Upper lobe of left lung (tissue), 6 donors: Measurements from ENCODE around the gene SHD. TPM values are rescaled to one million over a fixed set of nuclear protein-coding genes. Genes with fewer than 3 reads are reported as not detected.
A peak's percentile ranks its signal among the peaks of the same experiment; 100 is the strongest.

Experiments
- ATAC-seq, 2 donors: fragments of 200-7000 bp; cut with Tn5 transposase; one replicate each; pipeline ENCODE4 v1.9.1; 2022; ENCODE audit warnings: mild to moderate bottlenecking in 2 of 2, moderate library complexity in 2 of 2; ENCODE audit not compliant: low FRiP score in 2 of 2
- DNase-seq, 2 donors: peaks; one replicate each; pipeline ENCODE4 v3.0.0-alpha.2; 2019 to 2020
- H3K27ac ChIP-seq, 4 donors: fragments of 200-600 bp; sonication (generic); one replicate each; pipeline ENCODE4 v1.5.1; 2016 to 2019
- H3K27me3 ChIP-seq, 4 donors: fragments of 200-600 bp; sonication (generic); one replicate each; pipeline ENCODE4 v1.5.1; 2017 to 2019
- H3K36me3 ChIP-seq, 4 donors: fragments of 200-600 bp; sonication (generic); one replicate each; pipeline ENCODE4 v1.5.1; 2016 to 2019
- H3K4me1 ChIP-seq, 4 donors: fragments of 200-600 bp; sonication (generic); one replicate each; pipeline ENCODE4 v1.5.1; 2018 to 2019
- H3K4me3 ChIP-seq, 4 donors: fragments of 200-600 bp; sonication (generic); one replicate each; pipeline ENCODE4 v1.5.1; 2017 to 2019; ENCODE audit warnings: mild to moderate bottlenecking in 2 of 4, moderate library complexity in 1 of 4
- H3K9me3 ChIP-seq, 4 donors: fragments of 200-600 bp; sonication (generic); one replicate each; pipeline ENCODE4 v1.5.1; 2018 to 2019
- CTCF ChIP-seq, 6 experiments: fragments of 450-650 bp in 4 of 6; fragments of 200-600 bp in 2 of 6; sonication (generic) in 2 of 6; IDR thresholded peaks; one replicate each; pipeline ENCODE4 v1.5.1; 2016 to 2019; ENCODE audit warnings: antibody characterized with exemption in 6 of 6
- EP300 ChIP-seq, 4 donors: sonication (generic); formaldehyde crosslinking; IDR thresholded peaks; one replicate each; pipeline ENCODE4 v1.5.1; 2017; ENCODE audit warnings: antibody characterized with exemption in 4 of 4, control low read depth in 2 of 4
- POLR2A ChIP-seq, 4 donors: fragments of 450-650 bp; IDR thresholded peaks; one replicate each; pipeline ENCODE4 v1.5.1; 2016 to 2017; ENCODE audit warnings: antibody characterized with exemption in 4 of 4, mild to moderate bottlenecking in 2 of 4
- POLR2AphosphoS5 ChIP-seq, 2 donors: sonication (generic); formaldehyde crosslinking; IDR thresholded peaks; one replicate each; pipeline ENCODE4 v1.5.1; 2017; ENCODE audit warnings: antibody characterized with exemption in 2 of 2
- WGBS, 2 donors: methylation state at CpG; one replicate each; pipeline ENCODE4 v1.1.5; 2017 to 2018; 5-methylcytosine and 5-hydroxymethylcytosine counted together
- total RNA-seq, 6 donors: library from RNA; depleted of rRNA in 4 of 6; stranded (reverse); fragments of >200 nt in 4 of 6; gene quantifications; one replicate each; pipeline versions ENCODE4 v1.1.0 to v1.2.1, GENCODE V29; 2016 to 2021
- donor health status: DM: no; HTN: no; CAD: no; lungs with moderate emphysema.
- donor health status: DM: no; HTN: yes; CAD: no; lungs with severe emphysema.

Gene SHD
- total RNA-seq, 6 donors from 2014 or later, result 0.98 TPM; not detected in 5

GRCh38 chr19:4294389-4294788, 15.3 kb downstream of the SHD start:
- no peak for ATAC-seq
- Histone ChIP-seq H3K27ac (no peak overlapping the region), H3K4me1 (no peaks in the 10 kb centered on the region), H3K36me3 (no peaks in the 10 kb centered on the region), H3K9me3 (no peaks in the 10 kb centered on the region), H3K4me3 (no peak overlapping the region), H3K27me3 (no peaks in the 10 kb centered on the region)
- no peak for DNase-seq
- WGBS, 2 donors, result 46 to 61% methylated on average over 5 to 10 of the region's 10 CpGs
- no peak for TF ChIP-seq POLR2A (IDR thresholded peaks at IDR 0.05)
- no peak for TF ChIP-seq EP300 (IDR thresholded peaks at IDR 0.05)
- no peak for TF ChIP-seq POLR2AphosphoS5 (IDR thresholded peaks at IDR 0.05)
- no peak for TF ChIP-seq CTCF (IDR thresholded peaks at IDR 0.05)

- no peaks in the 10 kb centered on the region for H3K36me3 ChIP-seq
- ATAC-seq (no peak), DNase-seq (no peak)
- no peak overlapping the region for H3K27ac ChIP-seq
- H3K27me3 ChIP-seq, result no peaks in the 10 kb centered on the region
- no peak overlapping the region for H3K4me3 ChIP-seq
- no peaks in the 10 kb centered on the region for H3K9me3 ChIP-seq
- WGBS, 2 donors, result 41 to 58% methylated on average over 10 to 14 of the region's 14 CpGs
- TF ChIP-seq EP300 (IDR thresholded peaks at IDR 0.05) (no peak), POLR2AphosphoS5 (IDR thresholded peaks at IDR 0.05) (no peak), CTCF (IDR thresholded peaks at IDR 0.05) (no peak), POLR2A (IDR thresholded peaks at IDR 0.05) (no peak)
- H3K4me1 ChIP-seq, result no peaks in the 10 kb centered on the region
Observed at GRCh38 chr19:4295972-4296771, 17.1 kb downstream of the SHD start.

GRCh38 chr19:4297901-4298809, 19.1 kb downstream of the SHD start:
- no peaks in the 10 kb centered on the region for H3K4me1 ChIP-seq
- peak in 1 of 2 donors; percentile 61 for DNase-seq
- H3K36me3 ChIP-seq, result no peaks in the 10 kb centered on the region
- WGBS, 2 donors, result 71 to 76% methylated on average over 12 to 27 of the region's 27 CpGs
- no peak for TF ChIP-seq EP300 (IDR thresholded peaks at IDR 0.05)
- no peak for TF ChIP-seq CTCF (IDR thresholded peaks at IDR 0.05)
- no peak for TF ChIP-seq POLR2AphosphoS5 (IDR thresholded peaks at IDR 0.05)
- no peak for TF ChIP-seq POLR2A (IDR thresholded peaks at IDR 0.05)
- ATAC-seq, result no peak
- H3K27ac ChIP-seq, result no peak overlapping the region
- no peaks in the 10 kb centered on the region for H3K9me3 ChIP-seq
- H3K4me3 ChIP-seq, result no peak overlapping the region
- H3K27me3 ChIP-seq, result no peaks in the 10 kb centered on the region

GRCh38 chr19:4298810-4299550, 19.9 kb downstream of the SHD start:
- H3K9me3 ChIP-seq, result no peaks in the 10 kb centered on the region
- ATAC-seq (no peak), DNase-seq (no peak)
- no peaks in the 10 kb centered on the region for H3K36me3 ChIP-seq
- H3K27me3 ChIP-seq, result peaks cover 0 to under 1% (median 0%) of the 10 kb centered on the region in 4 donors
- no peak for TF ChIP-seq CTCF (IDR thresholded peaks at IDR 0.05)
- no peak for TF ChIP-seq EP300 (IDR thresholded peaks at IDR 0.05)
- no peak for TF ChIP-seq POLR2A (IDR thresholded peaks at IDR 0.05)
- no peak for TF ChIP-seq POLR2AphosphoS5 (IDR thresholded peaks at IDR 0.05)
- 79 to 91% methylated on average over 7 to 8 of the region's 8 CpGs for WGBS, 2 donors
- no peaks in the 10 kb centered on the region for H3K4me1 ChIP-seq
- H3K4me3 ChIP-seq, result no peak overlapping the region
- H3K27ac ChIP-seq, result no peak overlapping the region
